NCI-H1092 (cell line): Measurements from ENCODE around the gene EMID1.
"Not testable (repeated sequence)": the region's sequence is repeated elsewhere in the genome, so short reads cannot be mapped to it uniquely, and the experiment has no call there.

Experiments used
- DNase-seq: peaks from one replicate; lab custom pipeline; 2025; lab: John Stamatoyannopoulos, UW

Gene EMID1

GRCh38 chr22:29231971-29232959, 26.6 kb downstream of the EMID1 start:
- DNase-seq = no peak

GRCh38 chr22:29233277-29233877, 27.7 kb downstream of the EMID1 start:
- no peak for DNase-seq

DNA sequence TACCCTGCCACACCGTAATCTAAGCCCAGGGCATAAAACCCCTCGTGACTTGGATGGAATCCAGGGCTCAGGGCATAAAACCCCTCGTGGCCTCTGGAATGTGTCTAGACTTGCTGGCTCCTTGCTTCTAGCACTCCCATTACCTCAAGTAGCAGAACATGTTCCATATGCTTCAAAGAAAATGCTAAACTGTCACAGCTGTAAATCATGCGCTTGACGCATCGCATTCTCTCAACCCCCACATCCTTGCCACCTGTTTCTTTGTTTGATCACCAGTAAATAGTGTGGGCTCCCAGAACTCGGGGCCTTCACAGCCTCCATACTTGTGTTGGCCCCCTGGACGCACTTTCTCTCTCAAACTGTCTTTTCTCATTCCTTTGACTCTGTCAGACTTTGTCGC, 34.8 kb downstream of the EMID1 start:
- DNase-seq = not testable (repeated sequence)

GRCh38 chr22:29243874-29244446, 38.3 kb downstream of the EMID1 start:
- no peak for DNase-seq

DNA sequence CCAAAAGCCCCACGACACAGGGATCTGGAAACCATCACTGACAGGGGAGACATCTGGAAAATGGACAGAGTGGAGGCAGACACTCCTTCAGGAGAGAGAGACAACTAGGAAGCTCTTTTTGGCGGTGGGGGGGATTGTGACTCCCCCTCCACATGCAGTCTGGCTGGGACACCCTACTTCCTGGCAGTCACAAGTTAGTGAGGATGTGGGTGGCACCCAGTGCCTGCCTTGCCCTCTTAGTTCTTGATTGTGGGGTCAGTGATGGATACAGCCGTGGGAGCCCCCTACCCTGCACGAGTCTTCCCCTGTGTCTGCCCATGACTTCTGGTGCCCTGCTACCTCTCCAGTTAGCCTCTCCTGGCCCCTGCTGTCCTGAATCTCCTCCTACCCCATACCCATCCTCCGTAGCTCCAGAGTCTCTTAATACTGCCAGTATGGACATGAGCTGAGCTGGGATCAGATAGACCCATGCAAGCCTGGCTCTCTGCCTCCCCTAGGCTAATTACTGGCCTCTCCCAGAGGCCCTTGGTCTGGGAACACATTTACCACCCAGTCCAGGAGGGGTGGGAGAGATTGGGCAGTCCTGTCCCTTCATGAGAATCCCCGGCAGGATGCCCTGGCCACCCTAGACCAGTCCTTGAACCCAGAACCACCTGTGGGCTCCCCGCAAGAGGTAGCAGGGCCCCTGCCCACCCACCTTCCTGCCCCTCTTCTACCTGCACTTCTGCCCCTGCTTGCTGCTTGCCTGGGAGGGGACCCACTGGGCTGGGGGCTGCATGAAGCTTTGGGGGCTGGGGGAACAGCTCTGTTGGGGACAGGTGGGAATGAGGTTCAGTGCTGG, 39.3 kb downstream of the EMID1 start:
- DNase-seq = no peak

DNA sequence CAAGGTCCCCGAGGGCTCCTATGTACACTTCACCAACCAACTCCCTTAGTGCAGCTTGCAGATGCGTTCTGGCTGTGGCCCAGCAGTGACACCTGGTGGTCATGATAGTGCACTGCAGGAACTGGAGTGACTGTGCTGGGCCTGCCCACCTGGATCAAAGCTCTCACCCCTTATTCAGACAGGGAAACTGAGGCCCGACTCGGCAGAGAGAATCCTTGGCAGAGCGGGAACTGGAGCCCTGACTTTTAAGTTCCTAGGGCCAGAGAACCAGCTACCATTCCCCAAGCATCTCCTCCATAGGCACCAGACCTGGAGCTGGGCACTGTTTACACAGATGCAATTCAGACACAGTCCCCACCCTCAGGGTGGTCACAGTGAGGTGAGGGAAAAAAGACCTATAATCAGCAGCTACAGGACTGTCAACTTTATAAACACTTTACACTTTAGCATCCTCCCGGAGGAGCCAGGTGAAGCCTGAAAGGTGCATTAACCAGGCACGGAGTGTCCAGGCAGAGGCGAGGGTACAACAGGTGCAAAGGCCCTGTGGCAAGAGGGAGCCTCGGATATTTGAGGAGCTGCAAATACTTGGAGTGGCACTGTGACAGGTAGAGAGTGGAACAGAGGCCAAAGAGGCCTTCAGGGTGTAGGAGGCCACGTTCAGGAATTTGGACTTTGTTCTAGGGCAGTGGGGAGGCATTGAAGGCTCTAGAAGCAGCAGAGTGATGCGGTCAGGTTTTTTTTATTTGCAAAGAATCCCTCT, 40.1 kb downstream of the EMID1 start:
- DNase-seq = peak; percentile 49

DNA sequence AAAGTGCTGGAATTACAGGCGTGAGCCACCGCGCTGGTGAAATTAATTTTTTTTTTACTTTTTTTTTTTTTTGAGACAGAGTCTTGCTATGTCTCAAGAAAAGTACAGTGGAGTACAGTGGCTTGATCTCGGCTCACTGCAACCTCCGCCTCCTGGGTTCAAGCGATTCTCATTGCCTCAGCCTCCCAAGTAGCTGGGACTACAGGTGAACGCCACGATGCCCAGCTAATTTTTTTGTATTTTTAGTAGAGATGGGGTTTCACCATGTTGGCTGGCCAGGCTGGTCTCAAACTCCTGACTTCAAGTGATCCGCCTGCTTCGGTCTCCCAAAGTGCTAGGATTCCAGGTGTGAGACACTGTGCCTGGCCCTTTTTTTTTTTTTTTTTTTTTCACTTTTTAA, 42.2 kb downstream of the EMID1 start:
- DNase-seq = not testable (repeated sequence)

DNA sequence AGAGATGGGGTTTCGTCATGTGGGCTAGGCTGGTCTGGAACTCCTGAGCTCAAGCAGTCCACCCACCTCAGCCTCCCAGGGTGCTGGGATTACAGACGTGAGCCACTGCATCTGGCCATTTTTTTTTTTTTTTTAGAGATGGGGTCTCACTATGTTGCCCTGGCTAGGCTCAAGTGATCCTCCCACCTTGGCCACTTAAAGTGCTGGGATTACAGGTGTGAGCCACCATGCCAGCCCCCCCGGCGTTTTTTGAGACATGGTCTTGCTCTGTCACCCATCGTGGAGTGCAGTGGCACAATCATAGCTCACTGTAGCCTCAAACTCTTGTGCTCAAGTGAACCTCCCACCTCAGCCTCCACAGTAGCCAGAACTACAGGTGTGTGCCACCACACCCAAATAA, 45.6 kb downstream of the EMID1 start:
- DNase-seq = no peak

GRCh38 chr22:29251981-29252911, 46.5 kb downstream of the EMID1 start:
- DNase-seq = no peak

GRCh38 chr22:29253561-29254285, 48.0 kb downstream of the EMID1 start:
- no peak for DNase-seq

DNA sequence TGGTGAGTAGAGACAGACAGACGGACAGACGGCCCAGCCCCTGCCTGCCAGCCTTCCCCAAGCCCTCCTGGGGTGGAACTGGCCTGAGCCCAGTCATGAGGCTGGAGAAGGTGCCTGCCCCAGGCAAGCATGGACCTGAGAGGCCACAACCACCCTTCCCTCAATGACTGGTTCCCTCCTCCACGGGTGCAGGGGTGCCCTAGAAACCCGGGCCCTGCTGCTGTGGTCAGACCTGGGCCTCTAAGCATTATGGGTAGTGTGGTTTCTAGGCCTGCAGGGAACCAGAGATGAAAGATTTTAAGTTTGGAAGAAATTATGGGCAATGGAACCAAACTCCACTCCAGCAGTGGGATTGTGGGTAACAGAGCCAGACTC, 48.6 kb downstream of the EMID1 start:
- DNase-seq = no peak

DNA sequence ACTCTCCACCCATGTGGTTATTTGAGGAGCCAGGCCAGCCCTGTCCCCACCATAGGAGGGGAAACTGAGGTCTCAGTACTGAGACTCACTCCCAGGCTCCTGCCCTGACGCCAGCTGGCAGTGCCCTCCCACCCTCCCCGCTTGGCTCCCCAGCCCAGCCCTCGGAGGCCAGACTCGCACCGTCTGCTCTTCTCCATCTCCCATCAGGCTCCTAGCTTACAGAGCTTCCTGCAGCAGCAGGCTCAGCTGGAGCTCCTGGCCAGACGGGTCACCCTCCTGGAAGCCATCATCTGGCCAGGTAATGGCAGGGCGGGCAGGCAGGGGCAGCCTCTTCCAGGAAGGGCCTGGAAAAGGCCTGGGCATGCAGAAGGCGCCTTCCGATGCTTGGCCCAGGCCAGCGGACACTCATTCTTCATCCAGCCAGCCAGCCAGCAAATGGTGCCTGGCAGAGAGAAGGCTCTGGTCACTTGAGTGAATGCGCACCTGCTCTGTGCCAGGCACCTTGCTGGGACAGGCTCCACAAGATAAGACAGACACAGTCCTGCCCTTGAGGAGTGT, 49.4 kb downstream of the EMID1 start:
- DNase-seq = no peak

- no peak for DNase-seq
Observed at GRCh38 chr22:29256606-29257325, 51.1 kb downstream of the EMID1 start.

DNA sequence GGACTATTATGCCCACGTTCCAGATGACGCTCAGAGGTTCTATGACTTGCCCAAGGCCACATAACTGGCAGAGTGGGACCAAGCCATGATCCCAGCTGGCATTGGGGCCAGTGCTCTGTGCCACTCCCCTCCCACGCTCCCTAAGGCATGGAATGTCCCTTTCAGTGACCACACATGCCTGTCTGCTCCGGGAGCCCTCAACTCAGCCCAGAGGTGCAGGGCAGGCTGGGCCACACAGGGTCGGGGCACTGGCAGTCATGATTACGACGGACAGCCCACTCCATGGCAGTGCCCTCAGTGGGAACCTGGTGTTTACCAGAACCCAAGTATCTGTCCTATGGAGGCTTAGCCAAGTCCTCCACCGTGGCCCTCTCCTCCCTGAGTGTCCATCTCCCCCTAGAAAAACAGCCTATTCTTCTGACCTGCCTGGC, 52.1 kb downstream of the EMID1 start:
- DNase-seq = no peak

GRCh38 chr22:29258407-29259252, 52.9 kb downstream of the EMID1 start:
- no peak for DNase-seq

- no peak for DNase-seq
Observed at GRCh38 chr22:29259253-29259899, 53.7 kb downstream of the EMID1 start.

GRCh38 chr22:29260031-29260560, 54.4 kb downstream of the EMID1 start:
- DNase-seq = no peak
